Psoas muscle (tissue), 8 donors: ENCODE results near the gene PUM1. TPM values are rescaled to one million over a fixed set of nuclear protein-coding genes. Genes with fewer than 3 reads are reported as not detected.
A peak's percentile ranks its signal among the peaks of the same experiment; 100 is the strongest.
"Not testable (repeated sequence)": the region's sequence is repeated elsewhere in the genome, so short reads cannot be mapped to it uniquely, and the experiment has no call there.

Experiments used
- ATAC-seq, 4 donors: fragments of 200-7000 bp; cut with Tn5 transposase; one replicate each; pipeline ENCODE4 v1.9.1; 2020; ENCODE audit warnings: moderate library complexity in 3 of 4, mild to moderate bottlenecking in 2 of 4
- DNase-seq, 2 donors: peaks; one replicate each; pipeline ENCODE4 v3.0.0-alpha.2; 2020
- H3K27ac ChIP-seq: fragments of 200-600 bp; one replicate; pipeline ENCODE4 v1.8.0; 2022
- H3K27me3 ChIP-seq, 3 donors: fragments of 200-600 bp in 1 of 3; one replicate each; pipeline versions ENCODE4 v1.6.1 to v1.8.0; 2013 to 2022; ENCODE audit warnings: low read length in 2 of 3, mild to moderate bottlenecking in 2 of 3, moderate library complexity in 1 of 3; ENCODE audit not compliant: insufficient read depth in 3 of 3
- H3K36me3 ChIP-seq, 2 donors: fragments of 200-600 bp in 1 of 2; one replicate each; pipeline versions ENCODE4 v1.6.1 to v1.8.0; 2013 to 2022; ENCODE audit warnings: low read depth in 1 of 2, mild to moderate bottlenecking in 1 of 2, moderate library complexity in 1 of 2; ENCODE audit not compliant: insufficient read depth in 1 of 2
- H3K4me1 ChIP-seq: fragments of 200-600 bp; one replicate; pipeline ENCODE4 v1.8.0; 2022
- H3K4me3 ChIP-seq: fragments of 200-600 bp; one replicate; pipeline ENCODE4 v1.8.0; 2022; ENCODE audit warnings: mild to moderate bottlenecking
- H3K9me3 ChIP-seq: fragments of 200-600 bp; one replicate; pipeline ENCODE4 v1.8.0; 2022
- CTCF ChIP-seq: fragments of 200-600 bp; IDR thresholded peaks from one replicate; pipeline ENCODE4 v1.8.0; 2022; ENCODE audit warnings: antibody characterized with exemption
- WGBS, 3 donors: extraction: QIAGEN DNeasy Blood & Tissue Kit; methylation state at CpG; one replicate each; pipeline versions ENCODE4 v1.1.6 to v1.1.7; 2013; 5-methylcytosine and 5-hydroxymethylcytosine counted together
- intact Hi-C, 2 donors: fragments of 100-400 bp; cut with DNase I; formaldehyde crosslinking; loops; one replicate each; pipeline versions ENCODE4 v1.11.0 to v1.14.2; 2022
- polyA plus RNA-seq, 3 donors: library from polyadenylated mRNA; stranded (reverse); fragments of 200-250 nt; gene quantifications; one replicate each; pipeline ENCODE4 v1.2.3, GENCODE V29; 2013
- total RNA-seq, 4 donors: library from RNA; stranded (reverse); fragmentation: NEBNext Ultra II Directional in 2 of 4; extraction: Animal tissue kit (Norgen Biotek cat#: 25700) in 2 of 4; gene quantifications; one replicate each; pipeline versions ENCODE4 v1.2.1 to v1.2.4, GENCODE V29; 2021 to 2023
- donor health status: healthy with polysubstance abuse.
- donor health status: DM: no; HTN: no; CAD: no; lungs with moderate emphysema.
- donor health status: Bipolar disorder and iron deficiency.
- donor health status: healthy.
- donor health status: DM: yes; HTN: yes; CAD: no.
- donor health status: DM: no; HTN: no; CAD: no.
- donor health status: DM: no; HTN: no; CAD: no.
- donor health status: DM: yes; HTN: yes; CAD: no.

PUM1 gene
- total and polyA plus RNA-seq, 7 donors: 16.8 to 93.4 (median 80.0) TPM

DNA sequence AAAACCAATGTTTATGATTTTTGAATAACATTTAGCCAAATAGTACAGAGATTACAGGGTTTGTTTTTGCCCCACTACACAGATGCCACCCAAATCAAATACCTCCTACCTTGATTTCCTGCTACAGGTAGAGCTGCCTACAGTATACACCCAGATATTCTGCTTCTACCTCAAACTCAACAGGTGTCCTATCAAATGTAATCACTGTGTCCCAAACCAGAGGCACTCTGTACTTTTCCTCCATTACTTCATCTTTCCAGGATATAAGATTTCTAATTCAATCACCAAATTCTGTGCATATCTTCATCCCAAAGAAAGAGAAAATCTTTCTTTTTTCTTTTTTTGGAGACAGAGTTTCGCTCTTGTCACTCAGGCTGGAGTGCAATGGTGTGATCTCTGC, 9.6 kb downstream of the PUM1 start:
- intact Hi-C loops: no loop called here
- WGBS, 3 donors: 95 to 100% (median 98%) methylated on average over 1 of the region's 1 CpG
- Histone ChIP-seq H3K36me3 (peaks cover 8 to 44% of the 10 kb centered on the region in 2 donors), H3K9me3 (no peaks in the 10 kb centered on the region), H3K4me3 (peak overlapping the region; percentile 17), H3K27me3 (no peaks in the 10 kb centered on the region), H3K27ac (peak overlapping the region; percentile 34), H3K4me1 (peaks cover 46% of the 10 kb centered on the region)
- no peak for ATAC-seq
- DNase-seq: no peak
- no peak for TF ChIP-seq CTCF

DNA sequence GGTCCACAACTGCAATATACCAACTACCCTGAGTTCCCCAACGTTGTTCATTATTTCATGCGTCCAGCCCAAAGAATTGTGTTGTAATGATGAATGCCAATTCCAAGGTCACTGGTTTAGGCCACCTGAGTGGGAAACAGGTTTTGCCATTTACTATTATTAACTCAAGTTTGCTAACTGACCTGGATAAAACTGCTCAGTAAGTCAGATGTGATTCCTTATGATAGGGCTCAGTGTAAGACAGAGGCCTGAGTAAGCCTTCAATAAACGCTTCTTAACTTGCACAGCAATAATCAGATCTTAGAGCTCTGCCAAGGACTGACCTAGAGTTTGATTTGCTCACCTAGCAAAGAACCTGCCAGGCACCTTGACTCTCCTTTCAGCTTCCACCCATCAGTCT, 10.0 kb downstream of the PUM1 start:
- H3K9me3 ChIP-seq: no peaks in the 10 kb centered on the region
- no peaks in the 10 kb centered on the region for H3K27me3 ChIP-seq
- H3K4me1 ChIP-seq: peaks cover 41% of the 10 kb centered on the region
- H3K36me3 ChIP-seq: peaks cover 8 to 44% of the 10 kb centered on the region in 2 donors
- DNase-seq (no peak), ATAC-seq (peak; percentile 46 to 68 (median 59))
- H3K27ac ChIP-seq: peak overlapping the region; percentile 34
- intact Hi-C loops: no loop called here
- no peak for TF ChIP-seq CTCF
- 33 to 54% (median 40%) methylated on average over 3 of the region's 3 CpGs for WGBS, 3 donors
- peak overlapping the region; percentile 17 for H3K4me3 ChIP-seq

DNA sequence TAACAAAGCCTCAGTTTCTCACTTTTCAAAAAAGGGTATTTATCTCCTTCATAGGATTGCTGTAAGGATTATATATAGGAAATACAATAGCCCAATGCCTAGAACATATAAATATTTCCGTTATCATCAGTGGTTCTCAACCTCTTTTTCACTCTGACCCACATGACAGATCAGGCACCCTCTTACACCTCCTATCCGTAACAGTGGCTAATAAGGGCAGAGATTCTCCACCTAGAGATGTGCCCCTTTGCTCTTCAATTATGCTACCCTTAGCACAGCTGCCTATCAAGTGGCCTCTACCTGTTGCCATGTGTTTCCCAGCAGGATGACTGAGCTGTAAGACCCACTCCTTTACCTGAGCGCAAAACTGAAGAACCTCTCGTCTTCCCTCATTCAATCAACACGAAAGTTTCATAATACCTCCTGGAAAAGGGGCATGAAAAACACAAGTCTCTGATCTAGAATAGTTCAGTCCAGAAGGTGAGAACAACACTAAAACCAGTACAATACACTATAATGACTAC, 10.5 kb downstream of the PUM1 start:
- intact Hi-C loops: no loop called here
- H3K9me3 ChIP-seq: no peaks in the 10 kb centered on the region
- DNase-seq: no peak
- ATAC-seq: peak in 3 of 4 donors; percentile 19 to 28 (median 24)
- H3K27ac ChIP-seq: peak overlapping the region; percentile 2
- no peak overlapping the region for H3K4me3 ChIP-seq
- no peak for TF ChIP-seq CTCF
- peaks cover 37% of the 10 kb centered on the region for H3K4me1 ChIP-seq
- no peaks in the 10 kb centered on the region for H3K27me3 ChIP-seq
- peaks cover 8 to 44% of the 10 kb centered on the region in 2 donors for H3K36me3 ChIP-seq
- WGBS, 3 donors: 72 to 81% (median 74%) methylated on average over 5 of the region's 5 CpGs

DNA sequence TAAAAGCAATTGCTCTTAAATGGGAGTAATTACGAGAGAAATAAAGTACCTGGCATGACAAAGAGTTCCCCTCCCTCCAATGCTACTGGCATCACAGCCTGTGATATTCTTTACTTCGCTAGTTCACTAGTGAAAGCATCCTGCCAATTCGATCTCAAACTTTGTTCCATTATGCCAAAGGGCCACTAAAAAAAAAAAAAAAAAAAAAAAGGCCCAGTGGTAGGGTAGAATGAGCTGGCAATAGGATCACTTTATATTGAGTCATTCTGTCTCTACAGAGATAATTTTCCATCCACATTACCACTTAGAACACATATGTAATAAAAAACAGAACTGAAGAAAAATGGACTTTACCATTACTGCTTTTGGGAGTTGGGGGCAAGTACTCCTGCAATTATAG, 11.2 kb downstream of the PUM1 start:
- no peak for TF ChIP-seq CTCF
- Histone ChIP-seq H3K27ac (no peak overlapping the region), H3K9me3 (no peaks in the 10 kb centered on the region), H3K36me3 (peaks cover 8 to 43% of the 10 kb centered on the region in 2 donors), H3K4me3 (no peak overlapping the region), H3K4me1 (peaks cover 33% of the 10 kb centered on the region), H3K27me3 (no peaks in the 10 kb centered on the region)
- intact Hi-C loops: no loop called here
- no peak for DNase-seq
- WGBS, 3 donors: 36 to 58% (median 40%) methylated on average over 3 of the region's 3 CpGs
- peak in 1 of 4 donors; percentile 47 for ATAC-seq

DNA sequence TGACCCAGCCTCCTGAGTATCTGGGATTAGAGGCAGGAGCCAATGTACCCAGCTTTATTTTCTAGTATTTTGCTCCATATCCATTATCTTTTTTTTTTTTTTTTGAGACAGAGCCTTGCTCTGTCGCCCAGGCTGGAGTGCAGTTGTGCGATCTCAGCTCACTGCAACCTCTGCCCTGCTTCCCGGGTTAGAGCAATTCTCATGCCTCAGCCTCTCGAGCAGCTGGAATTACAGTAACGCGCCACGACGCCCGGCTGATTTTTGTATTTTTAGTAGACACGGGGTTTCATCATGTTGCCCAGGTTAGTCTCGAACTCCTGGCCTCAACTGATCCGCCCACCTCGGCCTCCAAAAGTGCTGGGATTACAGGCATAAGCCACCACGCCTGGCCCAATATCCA, 12.9 kb downstream of the PUM1 start:
- H3K27ac ChIP-seq, intact Hi-C loops, H3K4me3 ChIP-seq, H3K9me3 ChIP-seq, H3K27me3 ChIP-seq: not testable (repeated sequence)
- 48 to 80% (median 48%) methylated on average over 14 of the region's 14 CpGs for WGBS, 3 donors
- peak in 1 of 2 donors; percentile 63 for DNase-seq
- ATAC-seq: peak in 1 of 4 donors; percentile 41
- Histone ChIP-seq H3K4me1 (peaks cover 30% of the 10 kb centered on the region), H3K36me3 (peaks cover 8 to 25% of the 10 kb centered on the region in 2 donors)
